Measurements from ENCODE around the gene KIAA1328. TPM values are rescaled to one million over a fixed set of nuclear protein-coding genes. Genes with fewer than 3 reads are reported as not detected.

The KIAA1328 gene
- total RNA-seq, 1 experiment from 2014 or later: 4.9 TPM

DNA sequence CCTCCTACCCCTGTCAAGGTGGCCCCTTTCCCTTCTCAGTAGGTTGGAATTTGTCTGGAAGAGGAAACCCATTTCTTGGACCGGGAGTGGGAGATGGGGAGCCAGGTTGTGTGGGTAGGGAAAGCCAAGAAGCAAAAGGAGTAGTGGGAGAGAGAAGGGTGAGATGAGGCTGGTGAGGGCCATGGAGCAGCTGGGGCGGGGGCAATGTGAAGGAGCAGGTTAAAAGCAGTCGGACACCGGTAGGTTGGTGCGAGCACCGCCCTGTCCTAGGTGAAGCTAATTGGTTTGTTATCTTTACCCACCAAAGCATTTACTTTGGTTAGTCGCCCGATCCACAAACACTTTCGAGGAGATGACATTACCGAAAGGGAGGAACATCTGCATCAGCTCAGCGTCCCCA is 429.9 kb downstream of the KIAA1328 start:
- no peaks in the 10 kb centered on the region for H3K27me3 ChIP-seq (replicated peaks; ENCODE audit: control insufficient read depth, insufficient read depth, low read length)
- ChIA-PET CTCF (no interaction called here), POLR2A (no interaction called here)
- Mint-ChIP-seq H3K4me1 (ENCODE audit: low read depth, unreplicated experiment) (no peaks in the 10 kb centered on the region), H3K4me3 (ENCODE audit: unreplicated experiment) (no peak overlapping the region), H3K36me3 (ENCODE audit: insufficient read depth, unreplicated experiment) (no peaks in the 10 kb centered on the region), H3K27ac (ENCODE audit: unreplicated experiment) (no peak overlapping the region), H3K27me3 (ENCODE audit: insufficient read depth, unreplicated experiment) (peaks cover 4% of the 10 kb centered on the region), H3K9me3 (ENCODE audit: unreplicated experiment) (no peaks in the 10 kb centered on the region)
- TF ChIP-seq CTCF (IDR thresholded peaks at IDR 0.05; ENCODE audit: insufficient read depth in 1 of 2, low read depth in 1 of 2, low read length in 1 of 2, severe bottlenecking in 1 of 2, unreplicated experiment in 1 of 2): no peak
- intact Hi-C loops (cut with micrococcal nuclease; ENCODE audit: unreplicated experiment): loop anchor here (5.0 kb wide), 1 partner anchor 242 kb away; no protein-coding TSS in a partner anchor
- H3K4me3 ChIP-seq (ENCODE audit: low read depth, low read length): no peak overlapping the region
- no peak for DNase-seq
- no peaks in the 10 kb centered on the region for H3K9me3 ChIP-seq
- no peaks in the 10 kb centered on the region for H3K36me3 ChIP-seq (ENCODE audit: control insufficient read depth, insufficient read depth, low read length)
- H3K4me1 ChIP-seq: no peaks in the 10 kb centered on the region
- no TSS peak for BruUV-seq (replicated peaks)

DNA sequence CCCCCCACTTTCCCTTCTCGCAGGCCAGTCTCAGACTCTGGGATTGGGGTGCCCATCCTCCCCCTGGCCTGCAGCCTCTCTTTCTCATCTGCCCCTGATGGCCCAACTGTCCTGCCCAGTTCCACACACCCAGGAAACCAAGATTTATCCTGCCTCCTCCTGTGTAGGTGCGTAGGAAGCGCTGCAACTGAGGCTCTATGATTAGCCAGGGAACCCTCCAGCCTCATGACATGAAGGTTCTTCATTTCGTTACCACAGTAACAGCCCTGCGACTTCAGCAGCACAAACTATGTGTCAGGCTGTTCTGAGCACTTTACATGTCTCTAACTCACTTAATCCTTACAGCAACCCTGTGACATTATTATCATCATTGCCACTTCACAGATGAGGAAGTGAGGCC is 430.8 kb downstream of the KIAA1328 start:
- Mint-ChIP-seq H3K9me3 (ENCODE audit: unreplicated experiment) (no peaks in the 10 kb centered on the region), H3K27me3 (ENCODE audit: insufficient read depth, unreplicated experiment) (peaks cover 5% of the 10 kb centered on the region), H3K4me3 (ENCODE audit: unreplicated experiment) (no peak overlapping the region), H3K27ac (ENCODE audit: unreplicated experiment) (no peak overlapping the region), H3K4me1 (ENCODE audit: low read depth, unreplicated experiment) (no peaks in the 10 kb centered on the region), H3K36me3 (ENCODE audit: insufficient read depth, unreplicated experiment) (peaks cover 4% of the 10 kb centered on the region)
- ChIA-PET CTCF (no interaction called here), POLR2A (no interaction called here)
- Histone ChIP-seq H3K36me3 (ENCODE audit: control insufficient read depth, insufficient read depth, low read length) (no peaks in the 10 kb centered on the region), H3K9me3 (no peaks in the 10 kb centered on the region), H3K4me1 (no peaks in the 10 kb centered on the region), H3K4me3 (ENCODE audit: low read depth, low read length) (no peak overlapping the region), H3K27me3 (replicated peaks; ENCODE audit: control insufficient read depth, insufficient read depth, low read length) (no peaks in the 10 kb centered on the region)
- no peak for DNase-seq
- TF ChIP-seq CTCF (IDR thresholded peaks at IDR 0.05; ENCODE audit: insufficient read depth in 1 of 2, low read depth in 1 of 2, low read length in 1 of 2, severe bottlenecking in 1 of 2, unreplicated experiment in 1 of 2): no peak
- intact Hi-C loops (cut with micrococcal nuclease; ENCODE audit: unreplicated experiment): loop anchor here (5.0 kb wide), 1 partner anchor 242 kb away; no protein-coding TSS in a partner anchor
- BruUV-seq (replicated peaks): no TSS peak

GRCh38 chr18:37260367-37261093 is 431.6 kb downstream of the KIAA1328 start:
- no peaks in the 10 kb centered on the region for H3K4me1 ChIP-seq
- BruUV-seq (replicated peaks): no TSS peak
- Mint-ChIP-seq H3K36me3 (ENCODE audit: insufficient read depth, unreplicated experiment) (peaks cover 6% of the 10 kb centered on the region), H3K27me3 (ENCODE audit: insufficient read depth, unreplicated experiment) (peaks cover 5% of the 10 kb centered on the region), H3K9me3 (ENCODE audit: unreplicated experiment) (no peaks in the 10 kb centered on the region), H3K4me1 (ENCODE audit: low read depth, unreplicated experiment) (no peaks in the 10 kb centered on the region), H3K4me3 (ENCODE audit: unreplicated experiment) (no peak overlapping the region), H3K27ac (ENCODE audit: unreplicated experiment) (no peak overlapping the region)
- TF ChIP-seq CTCF (IDR thresholded peaks at IDR 0.05; ENCODE audit: insufficient read depth in 1 of 2, low read depth in 1 of 2, low read length in 1 of 2, severe bottlenecking in 1 of 2, unreplicated experiment in 1 of 2): no peak
- no peaks in the 10 kb centered on the region for H3K27me3 ChIP-seq (replicated peaks; ENCODE audit: control insufficient read depth, insufficient read depth, low read length)
- ChIA-PET POLR2A (no interaction called here), CTCF (no interaction called here)
- H3K4me3 ChIP-seq (ENCODE audit: low read depth, low read length): no peak overlapping the region
- H3K36me3 ChIP-seq (ENCODE audit: control insufficient read depth, insufficient read depth, low read length): no peaks in the 10 kb centered on the region
- no peaks in the 10 kb centered on the region for H3K9me3 ChIP-seq
- intact Hi-C loops (cut with micrococcal nuclease; ENCODE audit: unreplicated experiment): no loop called here
- no peak for DNase-seq

Measured in Caco-2 (cell line).